IPS-18c (cell line): ENCODE data around the gene EEPD1.
"Not testable (repeated sequence)": the region's sequence is repeated elsewhere in the genome, so short reads cannot be mapped to it uniquely, and the experiment has no call there.

Experiments used
- H3K4me3 ChIP-seq: 2 replicates; pipeline ENCODE4 v1.7.0; 2013; ENCODE audit warnings: low read depth, mild to moderate bottlenecking, low read length, moderate library complexity; ENCODE audit not compliant: insufficient read depth
- H3K9me3 ChIP-seq: one replicate; pipeline ENCODE4 v1.6.1; 2013; ENCODE audit warnings: mild to moderate bottlenecking, low read length, moderate library complexity; ENCODE audit not compliant: control insufficient read depth, insufficient read depth

The EEPD1 gene

DNA sequence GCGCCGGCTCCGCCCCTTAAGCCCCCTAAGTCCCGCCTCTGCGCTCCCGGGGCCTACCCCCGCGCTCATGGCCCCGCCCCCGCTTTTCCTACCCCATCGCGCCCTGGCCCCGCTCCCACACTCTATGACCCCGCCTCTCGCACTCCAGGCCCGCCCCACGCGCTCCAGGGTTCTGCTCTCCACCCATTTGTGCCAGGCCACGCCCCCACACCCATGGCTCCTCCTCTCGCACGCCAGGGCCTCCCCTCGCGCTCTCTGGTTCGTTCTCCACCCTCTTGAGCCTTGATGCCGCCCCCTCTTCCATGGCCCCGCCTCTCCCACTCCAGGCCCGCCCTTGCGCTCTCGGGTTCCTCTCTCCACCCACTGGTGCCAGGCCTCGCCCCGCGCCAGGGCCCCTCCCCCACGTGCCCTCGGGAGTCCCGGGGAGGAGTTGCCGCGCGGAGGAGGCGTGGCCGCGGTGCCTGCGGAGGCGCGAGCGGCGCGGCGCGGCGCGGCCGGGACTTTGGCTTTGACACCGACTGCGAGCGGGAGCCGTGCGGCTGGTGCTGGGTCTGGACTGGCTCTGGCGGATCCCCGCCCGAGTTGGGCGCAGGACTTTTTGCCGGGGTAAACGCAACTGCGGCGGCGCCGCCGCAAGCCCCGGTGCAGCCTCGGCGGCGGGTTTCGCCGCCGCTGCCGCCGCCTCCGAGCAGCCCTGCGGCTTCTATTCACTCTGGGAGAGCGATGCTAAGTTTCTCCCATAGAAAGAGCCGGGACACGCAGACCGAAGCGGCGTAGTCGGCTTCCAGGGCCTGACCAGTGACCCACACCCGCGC lies at the start of gene EEPD1:
Gene EEPD1, plus strand, starts transcription at position 499 of the 815 bp plus-strand sequence. CDS start 1,071 bp downstream, outside the sequence.
- H3K9me3 ChIP-seq, result no peaks in the 10 kb centered on the region
- H3K4me3 ChIP-seq, result peak within 1 kb of the TSS; percentile 82

DNA sequence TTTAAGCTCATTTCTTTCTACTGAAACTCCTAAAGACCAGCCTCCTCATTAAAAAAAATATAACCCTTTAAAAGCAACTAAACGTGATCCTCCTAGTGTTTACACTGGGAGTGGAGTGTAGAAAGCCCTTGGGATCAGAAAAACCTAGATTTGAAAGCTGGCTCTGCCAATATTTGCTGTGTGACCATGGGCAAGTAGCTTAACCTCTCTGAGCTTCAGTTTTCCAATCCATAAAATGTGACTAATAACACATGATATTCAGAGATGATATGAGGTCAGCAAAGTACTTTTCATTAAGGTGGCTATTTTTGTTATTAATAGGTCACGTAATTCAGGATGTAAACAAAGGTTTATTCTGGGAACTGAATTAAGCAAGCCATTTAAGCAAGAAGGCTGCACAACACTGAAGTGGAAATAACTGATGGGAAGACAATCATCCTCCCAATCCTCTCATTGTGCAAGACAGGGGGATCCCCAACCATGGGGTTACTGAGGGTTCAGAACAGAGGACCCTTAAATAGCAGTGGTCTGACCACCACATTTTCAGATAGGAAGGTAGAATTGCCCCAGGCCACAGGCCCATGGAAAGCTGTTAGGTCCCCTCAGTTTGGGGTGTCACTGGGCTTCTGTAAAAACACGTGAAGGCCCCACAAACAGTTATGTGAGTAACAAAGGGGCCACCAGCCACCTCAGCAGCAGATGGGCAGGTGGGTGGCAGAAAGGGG lies 49.1 kb upstream of the EEPD1 start:
- no peak overlapping the region for H3K4me3 ChIP-seq
- no peaks in the 10 kb centered on the region for H3K9me3 ChIP-seq

DNA sequence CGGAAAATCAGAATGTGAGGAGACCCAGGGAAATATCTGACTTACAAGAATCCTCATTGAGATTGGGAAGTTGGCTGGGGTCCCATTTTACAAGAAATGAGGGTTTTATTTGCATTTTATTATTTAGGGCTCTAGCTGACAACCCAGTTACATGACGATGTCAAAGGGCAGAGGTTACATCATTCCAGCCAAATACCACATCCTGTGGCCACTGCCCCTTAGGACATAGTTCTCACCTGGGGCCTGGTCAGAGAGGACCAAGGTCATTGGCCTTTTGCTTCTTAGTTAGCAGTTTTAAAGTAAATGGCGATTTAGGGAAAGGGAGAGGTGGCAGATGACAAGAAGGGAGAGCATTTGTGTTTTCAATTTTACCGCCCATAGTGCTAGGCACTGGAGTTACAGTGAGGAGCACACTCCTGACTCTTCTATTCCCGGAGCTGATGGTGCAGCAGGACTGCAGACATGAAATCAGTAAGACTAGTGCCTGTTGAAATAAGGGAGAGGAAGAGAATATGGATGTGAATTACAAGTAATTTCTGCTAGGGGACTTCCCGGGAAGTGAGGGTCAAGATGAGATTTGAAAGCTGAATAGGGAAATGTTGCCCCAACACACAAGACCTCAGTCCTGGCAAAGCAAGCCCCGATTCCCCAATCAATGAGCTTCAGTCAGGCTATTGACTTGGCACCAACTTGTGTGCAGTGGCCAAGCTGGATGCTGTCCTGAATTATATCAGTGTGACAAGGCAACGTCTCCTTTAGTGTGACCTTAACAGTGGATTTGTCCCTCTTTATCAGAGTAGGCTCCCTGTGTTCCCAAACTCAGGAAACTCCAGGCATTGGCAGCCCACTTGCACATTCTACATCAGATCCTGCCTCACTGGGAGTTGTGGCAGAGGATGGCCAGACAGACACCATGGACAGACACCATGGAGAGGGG lies 45.8 kb upstream of the EEPD1 start:
- not testable (repeated sequence) for H3K4me3 ChIP-seq, H3K9me3 ChIP-seq

DNA sequence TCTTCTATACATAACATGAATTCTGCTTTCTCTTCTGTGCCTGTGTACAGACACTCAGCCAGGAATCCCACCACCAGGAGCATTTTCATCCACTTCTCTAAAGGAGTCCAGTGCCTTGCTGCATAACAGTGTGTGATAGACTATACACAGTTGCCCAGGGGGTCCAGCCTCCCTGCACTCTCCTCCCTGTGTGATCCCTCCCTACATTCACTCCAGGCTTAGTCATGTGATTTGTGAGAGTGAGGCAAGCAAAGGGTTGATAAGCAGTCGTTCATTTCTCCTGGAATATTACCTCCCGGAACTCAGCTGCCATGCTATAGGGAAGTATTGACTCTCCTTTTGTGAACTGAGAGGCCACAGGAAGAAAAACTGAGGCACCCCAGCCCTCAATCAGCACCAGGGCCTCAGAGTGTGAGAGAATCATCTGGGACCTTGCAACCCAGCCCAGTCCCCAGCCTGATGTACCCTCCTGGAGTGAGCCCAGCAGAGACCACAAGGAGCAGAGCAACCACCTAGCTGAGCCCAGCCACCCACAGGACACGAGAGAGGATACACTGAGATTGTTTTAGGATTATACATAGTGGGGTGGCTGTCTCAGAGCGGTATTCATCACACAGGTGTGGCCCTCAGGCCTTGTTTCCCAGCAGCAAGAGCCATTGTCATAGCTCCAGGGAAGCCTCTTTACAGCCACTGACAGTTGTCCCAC lies 45.0 kb upstream of the EEPD1 start:
- Histone ChIP-seq H3K4me3 (no peak overlapping the region), H3K9me3 (no peaks in the 10 kb centered on the region)

DNA sequence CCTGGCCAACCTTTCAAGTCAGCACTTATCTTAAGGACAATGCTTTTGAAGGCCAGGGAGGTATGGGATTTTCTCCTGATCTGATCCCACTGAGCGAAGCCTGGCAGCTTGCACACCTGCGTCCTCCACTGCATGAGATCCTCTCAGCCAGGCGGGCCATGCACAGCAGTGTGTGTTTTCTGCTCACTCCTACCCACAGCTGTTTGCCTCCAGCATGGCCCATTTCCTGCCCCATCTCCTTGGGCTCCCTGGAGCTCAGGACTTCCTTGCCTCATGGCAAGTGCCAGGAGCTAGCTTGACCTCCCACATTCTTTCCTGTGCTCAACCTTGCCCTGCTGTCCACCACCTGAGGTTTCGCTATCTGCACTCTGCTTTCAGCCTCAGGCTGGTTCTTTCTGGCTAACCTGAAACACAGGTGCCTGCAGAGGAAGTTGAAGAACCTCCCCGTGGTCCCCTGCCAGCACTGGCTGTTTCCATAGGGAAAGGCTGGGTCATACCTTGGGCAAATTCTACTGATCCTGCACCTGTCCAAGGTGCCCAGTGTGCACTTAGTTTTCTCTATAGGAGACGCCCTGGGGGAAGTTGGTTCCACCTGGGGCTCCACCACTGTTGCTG lies 43.9 kb upstream of the EEPD1 start:
- Histone ChIP-seq H3K4me3 (no peak overlapping the region), H3K9me3 (no peaks in the 10 kb centered on the region)

DNA sequence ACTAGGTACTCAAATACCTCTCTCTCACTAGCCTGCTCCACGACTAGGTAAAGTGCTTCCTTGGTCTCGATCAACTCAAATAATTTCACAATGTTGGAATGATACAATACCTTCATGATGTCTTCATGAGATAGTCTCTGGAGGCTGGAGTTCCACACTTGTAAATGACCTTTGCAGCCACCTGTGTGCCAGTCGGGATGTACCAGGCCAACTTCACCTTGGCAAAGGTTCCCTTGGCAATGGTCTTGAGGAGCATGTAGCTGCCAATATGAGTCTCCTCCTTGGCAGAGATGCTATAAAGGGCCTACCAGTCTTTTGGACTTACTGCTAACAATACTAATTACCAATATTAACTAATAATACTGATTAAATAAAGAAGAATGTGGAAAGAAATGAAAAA lies 42.5 kb upstream of the EEPD1 start:
- H3K4me3 ChIP-seq, result no peak overlapping the region
- no peaks in the 10 kb centered on the region for H3K9me3 ChIP-seq

DNA sequence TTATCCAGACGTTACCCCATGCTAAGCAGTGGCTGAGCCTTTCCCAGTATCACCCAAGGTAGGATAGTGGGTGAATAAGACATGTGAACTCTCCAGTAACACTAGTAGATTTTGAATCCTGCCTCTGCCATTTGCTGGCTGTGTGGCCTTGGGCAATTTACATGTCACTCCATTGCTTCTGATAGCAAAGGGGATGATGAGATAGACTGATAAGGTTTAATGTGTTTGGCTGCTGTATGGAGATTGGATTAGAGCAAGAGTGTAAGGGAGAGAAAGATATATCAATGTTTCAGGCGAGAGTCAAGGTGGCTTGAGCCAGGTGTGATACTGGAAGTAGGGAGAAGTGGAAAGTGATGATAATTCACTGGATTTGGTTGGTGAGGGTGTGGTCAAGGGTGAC lies 40.1 kb upstream of the EEPD1 start:
- no peak overlapping the region for H3K4me3 ChIP-seq
- H3K9me3 ChIP-seq, result no peaks in the 10 kb centered on the region

DNA sequence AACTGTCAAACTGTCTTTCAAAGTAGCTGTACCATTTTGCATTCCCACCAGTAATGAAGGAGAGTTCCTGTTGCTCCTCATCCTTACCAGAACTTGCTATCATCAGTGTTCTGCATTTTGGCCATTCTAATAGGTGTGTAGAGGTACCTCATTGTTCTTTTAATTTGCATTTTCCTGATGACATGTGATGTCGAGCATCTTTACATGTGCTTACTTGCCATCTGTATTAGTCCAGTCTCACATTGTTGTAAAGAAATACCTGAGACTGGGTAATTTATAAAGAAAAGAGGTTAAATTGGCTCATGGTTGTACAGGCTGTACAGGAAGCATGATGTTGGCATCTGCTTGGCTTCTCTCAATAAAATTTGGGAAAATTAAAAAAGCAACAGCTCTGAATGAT lies 38.7 kb upstream of the EEPD1 start:
- Histone ChIP-seq H3K9me3 (no peaks in the 10 kb centered on the region), H3K4me3 (no peak overlapping the region)

DNA sequence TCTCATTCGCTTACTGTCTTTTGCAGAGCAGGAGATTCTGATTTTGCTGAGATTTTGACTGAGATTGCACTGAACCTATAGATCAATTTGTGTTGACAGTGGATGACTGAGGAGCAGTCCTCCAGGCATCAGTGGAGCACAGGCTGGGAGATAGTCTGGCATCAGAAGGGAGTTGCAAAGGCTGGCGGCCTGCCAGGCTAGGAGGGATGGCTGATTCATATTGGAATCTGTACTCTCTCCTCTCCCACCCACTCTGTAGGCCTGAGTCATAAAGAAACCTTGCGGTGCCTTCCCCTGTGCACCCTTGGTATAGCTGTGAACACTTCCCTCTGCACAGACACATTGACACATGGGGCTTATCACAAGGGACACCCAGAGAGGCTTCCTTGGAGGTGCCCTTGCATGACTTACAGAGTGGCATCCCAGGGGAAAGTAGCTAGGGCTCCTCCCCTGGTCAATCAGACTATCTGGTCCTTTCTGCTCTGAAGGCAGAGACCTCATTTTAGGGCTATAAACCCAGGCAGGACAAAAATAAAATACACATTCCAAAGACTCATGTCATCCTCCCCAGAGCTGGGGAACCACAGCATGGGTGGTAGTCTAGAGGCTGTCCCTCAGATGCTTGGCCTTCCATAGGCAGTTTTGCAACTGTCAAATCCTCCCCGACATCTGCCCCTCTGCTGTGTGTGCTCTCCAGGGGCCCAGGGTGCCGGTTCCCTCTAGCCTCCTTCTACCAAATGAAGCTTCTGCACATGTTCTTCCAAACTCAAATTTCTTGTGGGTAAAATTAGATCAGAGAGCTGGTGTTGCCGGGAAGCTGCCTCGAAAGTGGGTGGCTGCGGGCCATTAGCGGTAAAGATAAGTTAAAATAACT lies 37.4 kb upstream of the EEPD1 start:
- H3K4me3 ChIP-seq, result no peak overlapping the region
- no peaks in the 10 kb centered on the region for H3K9me3 ChIP-seq

DNA sequence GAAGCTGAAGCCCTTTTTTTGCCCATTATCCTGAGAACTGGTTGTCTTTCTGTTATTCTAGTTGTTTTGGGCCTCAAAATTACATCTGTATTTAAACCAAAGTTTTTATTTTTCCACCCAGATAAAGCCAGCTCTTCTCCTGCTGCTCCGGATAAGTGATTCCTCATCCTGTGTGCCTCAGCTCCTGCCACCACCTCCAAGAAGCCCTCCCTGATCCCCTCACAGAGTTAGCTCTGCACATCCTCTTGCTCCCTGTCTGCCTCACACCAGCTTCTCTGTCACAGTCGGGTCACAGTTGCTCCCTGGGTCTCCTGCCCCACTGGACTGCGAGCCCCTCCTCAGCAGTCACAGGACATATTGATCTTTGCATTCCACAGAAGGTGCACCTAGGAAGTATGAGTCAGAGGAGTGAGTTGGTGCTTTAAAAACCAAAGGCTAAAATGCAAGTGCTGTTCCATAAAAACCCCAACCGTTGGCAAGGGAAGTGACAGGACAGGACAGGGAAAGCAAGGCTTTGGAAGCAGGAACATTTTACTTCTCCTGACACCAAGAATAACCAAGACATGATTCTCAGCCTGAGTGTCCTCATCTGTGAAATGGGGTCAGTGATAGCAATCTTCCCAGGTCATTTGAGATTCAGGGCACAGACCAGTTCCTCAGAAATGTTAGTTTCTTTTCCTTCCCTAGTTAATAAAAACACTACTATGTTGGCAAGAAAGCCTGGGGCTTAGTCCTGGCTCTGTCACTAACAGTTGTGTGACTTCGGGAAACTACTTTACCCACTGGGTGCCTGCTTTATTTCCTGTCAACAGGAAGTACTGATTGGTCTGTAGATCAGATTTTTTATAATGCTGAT lies 36.5 kb upstream of the EEPD1 start:
- H3K9me3 ChIP-seq, result no peaks in the 10 kb centered on the region
- H3K4me3 ChIP-seq, result no peak overlapping the region

DNA sequence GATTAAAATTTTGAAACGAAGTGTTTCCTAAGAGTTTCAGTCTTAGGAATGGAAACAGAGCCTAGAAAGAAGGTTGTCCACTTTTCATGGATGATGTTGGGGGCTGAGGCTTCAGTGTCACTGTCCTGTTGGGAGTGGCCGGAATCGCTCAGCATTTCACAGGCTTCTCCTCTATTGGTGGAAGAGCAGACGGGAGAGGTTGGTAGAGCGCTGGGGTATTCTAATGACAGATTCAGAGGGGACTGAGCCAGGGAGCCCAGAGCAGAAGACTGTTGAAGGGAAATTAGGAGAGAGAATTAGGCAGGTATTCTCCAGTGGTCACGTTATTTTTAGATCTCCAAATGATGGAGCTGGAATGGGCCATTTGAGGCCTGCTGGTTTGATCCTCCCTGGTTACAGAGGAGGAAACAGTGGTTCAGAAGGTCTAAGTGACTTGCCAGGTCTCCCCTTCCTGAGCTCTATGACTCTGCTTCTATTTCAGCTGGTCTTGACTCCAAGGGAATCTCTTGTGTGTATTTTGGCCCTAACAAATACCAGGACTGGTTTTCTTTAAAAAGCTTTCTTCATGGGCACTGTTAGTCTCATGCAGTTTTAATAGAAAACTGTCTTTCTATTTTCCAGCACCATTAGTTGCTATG lies 35.7 kb upstream of the EEPD1 start:
- no peak overlapping the region for H3K4me3 ChIP-seq
- no peaks in the 10 kb centered on the region for H3K9me3 ChIP-seq

DNA sequence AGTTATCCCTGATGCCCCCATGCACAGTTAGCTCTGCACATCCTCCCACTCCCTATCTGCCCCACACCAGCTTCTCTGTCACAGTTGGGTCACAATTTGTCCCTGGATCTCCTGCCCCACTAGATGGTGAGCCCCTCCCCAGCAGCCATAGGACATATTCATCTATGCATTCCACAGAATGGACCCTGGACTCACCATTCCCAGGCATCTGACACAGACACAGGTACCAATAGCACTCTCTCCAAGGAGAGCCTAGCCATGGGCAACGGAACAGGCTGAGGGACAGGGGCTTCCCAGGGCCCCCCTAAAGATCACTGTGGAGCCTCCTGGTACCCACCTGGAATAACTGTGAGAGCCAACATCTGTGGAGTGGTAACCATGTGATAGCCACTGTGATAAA lies 34.7 kb upstream of the EEPD1 start:
- Histone ChIP-seq H3K4me3 (no peak overlapping the region), H3K9me3 (no peaks in the 10 kb centered on the region)

DNA sequence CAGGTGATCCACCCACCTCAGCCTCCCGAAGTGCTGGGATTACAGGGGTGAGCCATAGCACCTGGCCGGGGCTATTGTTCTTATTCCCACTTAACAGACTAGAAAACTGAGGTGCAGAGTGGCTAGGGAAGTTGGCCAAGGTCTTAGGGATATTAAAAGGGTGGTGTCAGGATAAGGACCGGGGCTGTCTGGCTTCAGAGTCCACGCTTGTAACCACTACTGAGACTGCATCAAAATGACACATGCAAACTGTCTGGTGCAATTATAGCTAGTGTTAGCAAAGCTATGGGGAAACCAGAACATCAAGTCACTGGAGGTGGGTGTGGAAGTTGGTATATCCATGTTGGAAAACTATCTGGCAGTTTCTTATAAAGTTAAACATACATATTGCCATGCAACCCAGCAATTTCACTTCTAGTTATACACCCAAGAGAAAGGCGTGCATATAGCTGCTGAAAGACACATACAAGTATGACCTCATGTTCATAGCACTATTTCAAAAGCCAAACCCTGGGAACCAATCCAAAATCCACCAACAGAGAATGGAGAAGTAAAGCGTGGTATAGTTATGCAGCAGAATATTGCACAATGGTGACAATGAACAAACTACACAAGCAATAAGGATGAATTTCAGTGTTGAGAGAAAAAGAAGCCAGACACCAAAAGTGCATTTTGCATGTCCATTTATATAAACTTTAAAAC lies 33.9 kb upstream of the EEPD1 start:
- no peaks in the 10 kb centered on the region for H3K9me3 ChIP-seq
- no peak overlapping the region for H3K4me3 ChIP-seq

DNA sequence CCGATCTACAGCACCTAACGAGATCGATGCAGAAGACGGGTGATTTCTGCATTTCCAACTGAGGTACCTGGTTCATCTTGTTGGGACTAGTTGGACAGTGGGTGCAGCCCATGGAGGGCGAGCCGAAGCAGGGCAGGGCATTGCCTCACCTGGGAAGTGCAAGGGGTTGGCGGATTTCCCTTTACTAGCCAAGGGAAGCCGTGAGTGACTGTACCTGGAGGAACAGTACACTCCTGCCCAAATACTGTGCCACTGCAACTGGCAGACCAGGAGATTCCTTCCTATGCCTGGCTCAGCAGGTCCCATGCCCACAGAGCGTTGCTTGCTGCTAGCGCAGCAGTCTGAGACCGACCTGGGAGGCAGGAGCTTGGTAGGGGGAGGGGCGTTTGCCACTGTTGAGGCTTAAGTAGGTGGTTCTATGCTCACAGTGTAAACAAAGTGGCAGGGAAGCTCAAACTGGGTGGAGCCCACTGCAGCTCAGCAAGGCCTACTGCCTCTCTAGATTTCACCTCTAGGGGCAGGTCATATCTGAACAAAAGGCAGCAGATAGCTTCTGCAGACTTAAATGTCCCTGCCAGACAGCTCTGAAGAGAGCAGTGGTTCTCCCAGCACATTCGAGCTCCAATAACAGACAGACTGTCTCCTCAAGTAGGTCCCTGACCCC lies 32.9 kb upstream of the EEPD1 start:
- not testable (repeated sequence) for H3K4me3 ChIP-seq, H3K9me3 ChIP-seq
